Skeletal muscle satellite cell (primary cell): Measurements from ENCODE around the gene FOXB2. TPM values are rescaled to one million over a fixed set of nuclear protein-coding genes. Genes with fewer than 3 reads are reported as not detected.
"Not testable (repeated sequence)": the region's sequence is repeated elsewhere in the genome, so short reads cannot be mapped to it uniquely, and the experiment has no call there.

ENCODE experiments used
- H3K27me3 ChIP-seq: 2 replicates; pipeline ENCODE4 v1.7.0; 2013; ENCODE audit warnings: low read length; ENCODE audit not compliant: control insufficient read depth, insufficient read depth
- H3K36me3 ChIP-seq: 2 replicates; pipeline ENCODE4 v1.7.0; 2013; ENCODE audit warnings: mild to moderate bottlenecking, control low read depth, low read length; ENCODE audit not compliant: insufficient read depth
- H3K4me1 ChIP-seq: 2 replicates; pipeline ENCODE4 v1.7.0; 2013; ENCODE audit warnings: low read length; ENCODE audit not compliant: control insufficient read depth, insufficient read depth
- H3K4me2 ChIP-seq: 2 replicates; pipeline ENCODE4 v1.7.0; 2013; ENCODE audit warnings: mild to moderate bottlenecking, low read length
- H3K4me3 ChIP-seq: 2 replicates; pipeline ENCODE4 v1.7.0; 2013; ENCODE audit warnings: low read length
- H3K9ac ChIP-seq: 2 replicates; pipeline ENCODE4 v1.7.0; 2013; ENCODE audit warnings: mild to moderate bottlenecking, low read depth, low read length, moderate library complexity
- H3K9me3 ChIP-seq: replicated peaks from 2 replicates; pipeline ENCODE4 v1.7.0; 2013; ENCODE audit warnings: mild to moderate bottlenecking, control low read depth, low read length
- total RNA-seq: library from RNA; depleted of rRNA; stranded (reverse); fragments of >200 nt; gene quantifications from 2 replicates; pipeline ENCODE4 v1.2.3, GENCODE V29; 2012; rRNA removed

The FOXB2 gene
- not detected in 2 replicates for total RNA-seq

DNA sequence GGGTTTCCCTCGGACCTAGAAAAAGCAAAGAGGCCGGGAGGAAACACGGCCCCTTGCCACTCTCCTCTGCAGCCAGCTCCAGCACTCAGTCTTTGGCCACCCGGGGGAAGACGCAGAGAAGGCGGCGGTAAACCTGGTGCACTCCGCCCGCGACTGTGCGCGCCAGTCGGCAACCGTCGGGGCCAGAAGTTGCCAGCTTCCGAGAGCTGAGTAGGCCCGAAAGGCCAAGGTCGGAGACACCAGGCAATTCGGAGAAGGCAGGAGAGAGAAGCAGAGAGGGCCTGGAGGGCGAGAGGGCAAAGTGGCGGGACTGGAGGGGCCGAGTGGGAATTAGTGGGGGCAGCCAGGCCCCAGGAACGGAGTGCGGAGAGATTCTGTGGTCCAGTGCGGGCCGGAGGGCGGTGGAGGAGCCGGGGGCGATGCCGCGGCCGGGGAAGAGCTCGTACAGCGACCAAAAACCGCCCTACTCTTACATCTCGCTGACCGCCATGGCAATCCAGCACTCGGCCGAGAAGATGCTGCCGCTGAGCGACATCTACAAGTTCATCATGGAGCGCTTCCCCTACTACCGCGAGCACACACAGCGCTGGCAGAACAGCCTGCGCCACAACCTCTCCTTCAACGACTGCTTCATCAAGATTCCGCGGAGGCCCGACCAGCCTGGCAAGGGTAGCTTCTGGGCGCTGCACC lies at the start of gene FOXB2:
TSS of gene FOXB2 (plus strand) at position 420 of the 690 bp plus-strand sequence. CDS start at position 420, 0 bp downstream.
- no peak within 1 kb of the TSS for H3K9ac ChIP-seq
- H3K9me3 ChIP-seq = no peaks in the 10 kb centered on the region
- H3K4me2 ChIP-seq = peak within 1 kb of the TSS; percentile 70
- peaks cover 97% of the 10 kb centered on the region for H3K27me3 ChIP-seq
- H3K4me1 ChIP-seq = peaks cover 9% of the 10 kb centered on the region
- no peaks in the 10 kb centered on the region for H3K36me3 ChIP-seq
- peak within 1 kb of the TSS; percentile 44 for H3K4me3 ChIP-seq

DNA sequence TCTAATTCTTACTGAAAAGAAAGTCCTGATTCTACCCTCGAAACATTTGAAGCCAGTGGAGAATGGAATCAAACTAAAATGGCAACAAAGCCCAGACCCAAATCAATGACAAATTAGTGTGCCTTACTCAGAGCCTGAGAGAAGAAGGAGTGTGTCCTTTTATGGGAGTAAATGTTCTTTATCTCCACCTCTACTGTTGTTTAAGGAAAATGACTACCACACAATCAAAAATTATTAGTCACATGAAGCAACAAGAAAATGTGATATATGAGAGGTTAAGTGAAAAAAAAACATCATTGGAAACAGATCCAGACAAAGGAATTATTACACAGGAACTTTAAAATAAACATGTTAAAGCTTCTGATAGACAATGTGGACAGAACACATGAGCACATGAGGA lies 49.7 kb upstream of the FOXB2 start:
- Histone ChIP-seq H3K36me3 (no peaks in the 10 kb centered on the region), H3K9me3 (no peaks in the 10 kb centered on the region), H3K4me3 (no peak overlapping the region), H3K4me1 (no peaks in the 10 kb centered on the region), H3K9ac (no peak overlapping the region), H3K27me3 (no peaks in the 10 kb centered on the region), H3K4me2 (no peak overlapping the region)

DNA sequence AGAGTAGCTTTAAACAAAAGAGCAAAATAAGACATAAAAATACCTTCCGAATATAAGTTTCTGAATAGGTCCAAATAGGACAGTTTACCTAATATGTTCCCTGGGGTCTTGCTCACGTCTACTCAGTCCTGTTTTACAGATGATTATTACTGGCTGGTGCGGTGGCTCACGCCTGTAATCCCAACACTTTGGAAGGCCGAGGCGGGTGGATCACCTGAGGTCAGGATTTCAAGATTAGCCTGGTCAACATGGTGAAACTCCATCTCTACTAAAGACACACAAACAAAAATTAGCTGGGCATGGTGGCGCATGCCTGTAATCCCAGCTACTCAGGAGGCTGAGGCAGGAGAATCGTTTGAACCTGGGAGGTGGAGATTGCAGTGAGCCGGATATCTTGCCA lies 40.6 kb upstream of the FOXB2 start:
- H3K36me3 ChIP-seq, H3K4me2 ChIP-seq: not testable (repeated sequence)
- peaks cover 15% of the 10 kb centered on the region for H3K27me3 ChIP-seq

DNA sequence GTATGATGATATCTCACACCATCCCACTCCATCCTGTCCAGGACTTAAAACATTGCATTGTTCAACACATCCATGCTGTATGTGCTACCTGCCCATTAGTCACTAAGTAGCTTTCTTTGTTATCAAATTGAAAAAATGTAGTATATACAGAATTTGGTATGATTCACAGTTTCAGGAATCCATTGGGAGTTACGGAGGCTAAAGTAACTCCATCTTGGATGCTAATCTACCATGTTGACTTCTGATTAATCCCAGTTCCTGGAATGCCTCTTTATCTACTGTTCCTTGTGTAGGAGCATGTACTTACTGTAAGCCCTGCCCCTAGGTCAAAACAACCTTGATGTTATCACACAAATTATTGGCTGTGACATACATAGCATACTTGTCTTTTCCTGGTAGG lies 38.9 kb upstream of the FOXB2 start:
- no peak overlapping the region for H3K9ac ChIP-seq
- H3K4me3 ChIP-seq = no peak overlapping the region
- no peaks in the 10 kb centered on the region for H3K36me3 ChIP-seq
- H3K4me1 ChIP-seq = no peaks in the 10 kb centered on the region
- no peaks in the 10 kb centered on the region for H3K9me3 ChIP-seq
- no peak overlapping the region for H3K4me2 ChIP-seq
- H3K27me3 ChIP-seq = peaks cover 8% of the 10 kb centered on the region

More for the DNA sequence above, 40.6 kb upstream of the FOXB2 start:
- not testable (repeated sequence) for H3K9ac ChIP-seq, H3K9me3 ChIP-seq, H3K4me1 ChIP-seq, H3K4me3 ChIP-seq

DNA sequence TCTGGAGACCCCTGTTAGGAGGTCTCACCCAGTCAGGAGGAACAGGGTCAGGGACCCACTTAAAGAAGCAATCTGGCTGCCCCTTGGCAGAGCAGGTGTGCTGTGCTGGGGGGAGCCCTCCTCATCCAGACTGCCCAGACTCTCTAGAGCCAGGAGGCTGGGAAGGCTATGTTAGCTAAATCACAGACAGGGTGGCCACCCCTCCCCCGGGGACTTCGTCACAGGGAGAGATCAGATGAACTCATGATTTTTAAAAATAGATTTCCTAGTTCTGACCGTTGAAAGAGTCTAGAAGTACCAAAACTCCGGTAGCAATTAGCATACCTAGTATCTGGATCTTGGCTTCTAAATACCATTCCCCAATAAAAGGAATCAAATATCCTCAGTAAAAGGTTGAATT lies 35.0 kb upstream of the FOXB2 start:
- Histone ChIP-seq H3K9ac (no peak overlapping the region), H3K27me3 (peaks cover 14% of the 10 kb centered on the region), H3K9me3 (no peaks in the 10 kb centered on the region)

DNA sequence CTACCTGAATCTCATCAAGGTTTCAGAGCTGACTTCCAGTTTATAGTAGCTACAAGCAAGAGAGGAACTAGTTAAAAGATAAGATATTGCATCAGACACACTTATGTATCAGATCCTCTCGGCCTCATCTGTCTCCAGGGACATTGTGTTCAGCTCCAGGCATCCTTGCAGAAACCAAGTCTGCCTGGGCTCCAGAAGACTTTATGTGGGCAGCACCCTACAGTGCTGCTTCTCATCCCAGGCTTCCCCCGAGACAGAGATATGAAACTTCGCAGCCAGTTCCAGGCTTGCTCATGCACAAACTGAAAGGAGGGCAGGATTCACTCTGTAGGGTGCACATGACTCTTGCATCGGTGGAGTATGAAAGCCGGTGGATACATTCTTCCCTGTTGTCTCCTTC lies 33.9 kb upstream of the FOXB2 start:
- no peaks in the 10 kb centered on the region for H3K9me3 ChIP-seq
- H3K4me2 ChIP-seq = no peak overlapping the region
- peaks cover 22% of the 10 kb centered on the region for H3K27me3 ChIP-seq
- no peak overlapping the region for H3K9ac ChIP-seq
- H3K4me3 ChIP-seq = no peak overlapping the region
- H3K36me3 ChIP-seq = no peaks in the 10 kb centered on the region
- no peaks in the 10 kb centered on the region for H3K4me1 ChIP-seq

More for the DNA sequence above, 35.0 kb upstream of the FOXB2 start:
- Histone ChIP-seq H3K4me3 (no peak overlapping the region), H3K4me2 (no peak overlapping the region), H3K36me3 (no peaks in the 10 kb centered on the region), H3K4me1 (no peaks in the 10 kb centered on the region)

DNA sequence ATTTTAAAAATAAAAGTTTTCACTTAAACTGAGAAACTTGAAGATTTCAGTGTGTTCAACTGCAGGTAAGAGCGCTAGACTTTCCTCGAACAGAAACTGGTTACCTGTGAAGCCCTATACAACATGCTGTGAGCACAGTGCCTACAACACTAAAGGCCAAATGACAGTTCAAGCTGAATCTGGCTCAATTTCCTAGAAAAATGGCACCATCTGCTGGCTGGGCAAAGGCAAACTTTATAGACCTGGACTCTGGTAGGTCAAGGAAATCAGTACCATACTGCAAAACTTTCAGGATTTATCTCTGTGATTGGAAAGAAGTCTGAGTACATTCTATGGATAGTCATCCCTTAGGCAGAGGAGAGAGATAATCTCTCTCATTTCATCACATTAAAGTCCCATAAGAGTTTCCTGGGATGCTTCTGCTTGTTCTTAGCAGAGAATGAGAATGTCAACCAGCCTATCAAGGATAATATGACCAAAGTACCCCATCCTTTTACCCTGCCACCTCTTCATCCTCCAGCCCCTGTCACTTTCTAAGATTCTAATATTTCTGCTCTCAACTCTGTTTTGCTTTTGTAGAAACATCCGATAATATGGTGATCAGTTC lies 31.8 kb upstream of the FOXB2 start:
- H3K4me1 ChIP-seq = no peaks in the 10 kb centered on the region
- H3K27me3 ChIP-seq = peaks cover 22% of the 10 kb centered on the region
- H3K9ac ChIP-seq = no peak overlapping the region
- no peak overlapping the region for H3K4me2 ChIP-seq
- H3K36me3 ChIP-seq = no peaks in the 10 kb centered on the region
- no peak overlapping the region for H3K4me3 ChIP-seq
- H3K9me3 ChIP-seq = no peaks in the 10 kb centered on the region

DNA sequence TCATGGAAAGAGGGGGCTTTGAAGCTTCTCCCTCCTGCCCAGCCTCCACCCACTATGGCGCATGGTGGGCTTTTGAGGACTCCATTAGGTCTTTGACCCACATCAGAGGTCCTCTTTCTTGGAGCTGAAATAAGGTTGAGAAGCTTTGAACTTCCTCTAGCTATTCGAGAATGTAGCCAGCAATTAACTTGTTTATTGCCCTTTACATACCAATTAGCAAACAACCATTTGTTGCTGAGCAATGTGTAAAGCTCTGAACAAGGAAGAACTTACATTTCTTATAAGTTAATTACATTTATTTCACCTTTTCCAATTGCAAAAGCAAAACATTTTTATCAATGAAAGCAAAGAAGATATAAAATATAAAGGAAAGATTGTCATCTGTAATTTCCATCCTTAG lies 30.5 kb upstream of the FOXB2 start:
- no peaks in the 10 kb centered on the region for H3K4me1 ChIP-seq
- H3K9me3 ChIP-seq = no peaks in the 10 kb centered on the region
- no peaks in the 10 kb centered on the region for H3K36me3 ChIP-seq
- no peak overlapping the region for H3K4me2 ChIP-seq
- peaks cover 27% of the 10 kb centered on the region for H3K27me3 ChIP-seq
- H3K4me3 ChIP-seq = no peak overlapping the region
- H3K9ac ChIP-seq = no peak overlapping the region

DNA sequence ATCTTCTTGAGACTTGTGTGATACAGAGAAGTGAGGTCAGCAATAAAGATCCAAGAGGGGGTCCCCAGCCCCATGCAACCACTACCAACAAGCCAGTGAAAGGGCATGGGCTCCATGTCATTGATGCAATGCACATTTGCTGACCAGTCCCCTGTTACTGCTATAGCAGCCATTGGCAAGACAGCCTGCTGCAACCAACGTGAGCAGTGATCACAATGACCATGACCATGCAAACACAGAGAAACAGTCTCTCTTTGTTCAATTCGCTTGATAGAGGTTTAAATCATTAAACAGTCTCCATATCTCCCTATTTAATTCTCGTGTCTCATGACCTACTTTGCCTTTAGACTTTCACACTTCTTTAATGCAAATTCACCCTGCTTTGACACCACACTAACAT lies 30.0 kb upstream of the FOXB2 start:
- H3K9ac ChIP-seq = no peak overlapping the region
- H3K4me1 ChIP-seq = no peaks in the 10 kb centered on the region
- H3K4me3 ChIP-seq = no peak overlapping the region
- peaks cover 27% of the 10 kb centered on the region for H3K27me3 ChIP-seq
- H3K36me3 ChIP-seq = no peaks in the 10 kb centered on the region
- no peaks in the 10 kb centered on the region for H3K9me3 ChIP-seq
- no peak overlapping the region for H3K4me2 ChIP-seq

DNA sequence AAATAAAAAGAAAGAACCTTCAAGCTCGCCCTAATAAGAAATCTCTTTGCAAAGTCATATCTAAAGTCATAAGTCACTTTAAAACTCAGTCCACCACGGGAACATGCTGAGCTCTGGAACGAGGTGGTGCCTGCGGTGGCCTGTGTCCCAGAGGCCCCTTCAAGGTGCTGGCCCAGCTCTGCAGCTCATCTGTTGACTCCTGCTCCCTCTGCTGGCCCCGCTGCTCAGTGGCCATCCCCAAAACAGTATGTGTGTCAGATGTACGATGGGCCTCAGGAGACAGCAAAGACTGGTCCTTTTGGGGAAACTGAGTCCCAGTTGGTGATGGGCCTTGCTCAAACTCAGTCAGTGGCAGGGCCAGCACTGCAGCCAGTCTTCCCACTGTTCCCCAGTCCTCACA lies 22.8 kb upstream of the FOXB2 start:
- no peaks in the 10 kb centered on the region for H3K9me3 ChIP-seq
- H3K27me3 ChIP-seq = peaks cover 22% of the 10 kb centered on the region
- no peak overlapping the region for H3K4me3 ChIP-seq
- no peak overlapping the region for H3K4me2 ChIP-seq
- H3K9ac ChIP-seq = no peak overlapping the region
- H3K36me3 ChIP-seq = no peaks in the 10 kb centered on the region
- H3K4me1 ChIP-seq = no peaks in the 10 kb centered on the region

DNA sequence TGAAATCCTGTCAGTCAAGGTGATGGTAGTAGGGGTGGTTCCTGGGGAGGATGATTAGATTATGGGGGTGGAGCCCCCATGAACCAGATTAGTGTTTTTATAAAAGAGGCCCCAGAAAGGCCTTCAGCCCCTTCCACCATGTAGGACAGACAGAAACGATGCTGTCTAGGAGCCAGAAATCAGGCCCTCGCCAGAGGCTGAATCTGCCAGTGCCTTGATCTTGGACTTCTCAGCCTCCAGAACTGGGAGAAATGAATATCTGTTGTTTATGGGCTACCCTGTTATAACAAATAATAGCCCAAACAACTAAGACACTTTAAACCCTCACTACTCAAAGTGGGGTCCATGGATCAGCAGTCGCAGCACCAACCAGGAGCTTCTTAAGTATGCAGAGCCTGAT lies 20.2 kb upstream of the FOXB2 start:
- no peaks in the 10 kb centered on the region for H3K9me3 ChIP-seq
- H3K4me3 ChIP-seq = no peak overlapping the region
- H3K4me1 ChIP-seq = no peaks in the 10 kb centered on the region
- peaks cover 27% of the 10 kb centered on the region for H3K27me3 ChIP-seq
- H3K36me3 ChIP-seq = no peaks in the 10 kb centered on the region
- no peak overlapping the region for H3K4me2 ChIP-seq
- H3K9ac ChIP-seq = no peak overlapping the region

DNA sequence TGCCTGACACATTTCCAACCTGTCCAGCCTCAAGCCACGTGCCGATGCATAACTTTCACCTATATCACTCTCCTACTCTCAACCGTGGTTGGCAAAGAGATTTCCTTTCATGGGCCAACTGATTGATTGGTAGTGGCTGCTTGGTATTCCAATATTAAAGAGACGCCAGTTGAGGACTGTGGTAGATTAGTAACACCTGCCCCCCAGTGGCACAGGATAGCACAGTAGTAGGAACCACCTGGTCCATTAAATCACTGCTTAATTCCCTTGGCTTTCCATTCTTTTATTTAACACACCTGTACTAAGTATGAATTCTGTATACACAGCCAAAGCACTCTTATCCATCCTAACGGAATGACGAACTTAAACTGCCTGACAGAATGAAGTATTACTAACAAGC lies 19.1 kb upstream of the FOXB2 start:
- Histone ChIP-seq H3K9me3 (no peaks in the 10 kb centered on the region), H3K27me3 (peaks cover 33% of the 10 kb centered on the region), H3K9ac (no peak overlapping the region), H3K36me3 (no peaks in the 10 kb centered on the region), H3K4me3 (no peak overlapping the region), H3K4me2 (no peak overlapping the region), H3K4me1 (no peaks in the 10 kb centered on the region)
